Fibroblast of pulmonary artery (primary cell): Measurements from ENCODE around the gene SASH3.

Experiments
- DNase-seq: peaks from one replicate; pipeline ENCODE4 v3.0.0-alpha.2; 2010; ENCODE audit warnings: low read depth
- H3K4me3 ChIP-seq: replicated peaks from 2 replicates; pipeline ENCODE4 v1.5.1; 2011; ENCODE audit warnings: low read depth, mild to moderate bottlenecking, control low read depth, low read length, moderate library complexity
- TF ChIP-seq, protein P1 (sequence below): IDR thresholded peaks from 2 replicates; pipeline ENCODE4 v1.5.1; 2011; ENCODE audit warnings: mild to moderate bottlenecking, control low read depth, low read length, inconsistent platforms; ENCODE audit errors: missing control alignments

The SASH3 gene

GRCh38 chrX:129769467-129770154, 10.1 kb upstream of the SASH3 start:
- no peak for DNase-seq
- TF ChIP-seq, protein P1, sequence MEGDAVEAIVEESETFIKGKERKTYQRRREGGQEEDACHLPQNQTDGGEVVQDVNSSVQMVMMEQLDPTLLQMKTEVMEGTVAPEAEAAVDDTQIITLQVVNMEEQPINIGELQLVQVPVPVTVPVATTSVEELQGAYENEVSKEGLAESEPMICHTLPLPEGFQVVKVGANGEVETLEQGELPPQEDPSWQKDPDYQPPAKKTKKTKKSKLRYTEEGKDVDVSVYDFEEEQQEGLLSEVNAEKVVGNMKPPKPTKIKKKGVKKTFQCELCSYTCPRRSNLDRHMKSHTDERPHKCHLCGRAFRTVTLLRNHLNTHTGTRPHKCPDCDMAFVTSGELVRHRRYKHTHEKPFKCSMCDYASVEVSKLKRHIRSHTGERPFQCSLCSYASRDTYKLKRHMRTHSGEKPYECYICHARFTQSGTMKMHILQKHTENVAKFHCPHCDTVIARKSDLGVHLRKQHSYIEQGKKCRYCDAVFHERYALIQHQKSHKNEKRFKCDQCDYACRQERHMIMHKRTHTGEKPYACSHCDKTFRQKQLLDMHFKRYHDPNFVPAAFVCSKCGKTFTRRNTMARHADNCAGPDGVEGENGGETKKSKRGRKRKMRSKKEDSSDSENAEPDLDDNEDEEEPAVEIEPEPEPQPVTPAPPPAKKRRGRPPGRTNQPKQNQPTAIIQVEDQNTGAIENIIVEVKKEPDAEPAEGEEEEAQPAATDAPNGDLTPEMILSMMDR, result no peak
- no peak overlapping the region for H3K4me3 ChIP-seq

DNA sequence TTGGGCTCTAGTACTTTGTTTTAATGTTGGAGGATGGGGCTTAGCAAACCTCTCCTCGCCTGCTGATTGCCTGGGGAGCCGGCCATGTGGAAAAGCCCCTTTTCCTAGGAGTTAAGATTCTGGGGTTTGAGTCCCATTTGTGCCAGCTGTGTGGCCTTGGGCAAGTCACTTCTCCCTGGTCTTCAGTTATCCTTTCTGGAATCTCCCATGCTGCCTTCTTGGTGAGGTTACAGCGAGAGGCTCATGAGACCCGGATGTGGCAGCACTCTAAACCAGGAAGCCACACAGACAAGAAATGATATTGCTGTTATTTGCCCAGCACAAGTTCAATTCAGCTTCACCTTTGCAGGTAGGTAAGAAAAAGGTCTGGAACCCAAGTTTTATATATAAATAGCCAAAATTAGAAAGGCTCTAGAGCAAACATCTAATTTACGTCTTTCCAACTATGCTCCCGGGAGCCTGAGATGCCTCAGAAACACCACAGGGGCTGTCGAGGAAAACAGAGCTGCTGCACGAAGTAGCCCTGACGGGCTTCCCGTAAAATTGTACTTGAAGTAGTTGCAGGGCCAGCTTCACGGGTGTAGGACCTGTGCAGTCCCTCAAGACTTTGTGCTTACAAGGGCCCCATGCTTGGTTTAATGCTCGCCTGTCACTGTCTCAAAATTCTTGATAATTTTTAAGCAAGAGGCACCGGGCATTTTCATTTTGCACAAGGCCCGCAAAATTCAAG, 8.3 kb upstream of the SASH3 start:
- DNase-seq, result no peak
- TF ChIP-seq, protein P1, result no peak
- H3K4me3 ChIP-seq, result no peak overlapping the region

DNA sequence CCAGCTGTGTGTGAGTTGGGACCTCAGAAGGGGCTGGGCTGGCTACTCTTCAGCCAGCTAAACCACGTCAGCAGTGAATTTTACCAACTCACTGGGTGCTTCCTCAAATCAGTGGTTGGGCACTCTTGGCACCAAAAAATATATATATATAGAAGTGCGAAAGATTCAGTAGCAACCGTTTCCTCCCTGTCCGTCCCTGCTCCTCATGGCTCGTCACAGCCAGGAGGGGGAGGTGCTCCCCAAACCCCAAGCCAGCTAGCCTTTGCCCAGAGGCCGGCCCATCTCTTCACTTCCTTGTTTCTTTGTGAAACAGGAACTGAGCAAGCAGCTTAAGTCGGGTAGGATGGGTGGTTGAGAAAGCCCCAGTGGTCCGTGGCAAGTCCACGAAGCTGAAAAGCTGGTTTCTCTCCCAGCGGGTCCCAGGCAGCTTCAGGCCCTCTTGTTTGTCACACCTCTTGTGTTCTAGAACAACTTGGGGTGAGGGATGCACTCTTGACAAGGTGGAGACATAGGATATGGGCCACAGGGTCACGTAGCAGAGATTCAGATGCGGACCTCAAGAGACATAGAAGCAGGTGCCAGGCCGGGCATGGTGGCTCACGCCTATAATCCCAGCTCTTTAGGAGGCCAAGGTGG, 6.8 kb upstream of the SASH3 start:
- no peak for DNase-seq
- TF ChIP-seq, protein P1, result no peak
- H3K4me3 ChIP-seq, result no peak overlapping the region

- no peak for DNase-seq
- TF ChIP-seq, protein P1, result no peak
- H3K4me3 ChIP-seq, result no peak overlapping the region
These were observed 5.9 kb upstream of the SASH3 start for GRCh38 chrX:129773649-129774458.

GRCh38 chrX:129777218-129778030, 2.3 kb upstream of the SASH3 start:
- no peak overlapping the region for H3K4me3 ChIP-seq
- TF ChIP-seq, protein P1, result no peak
- DNase-seq, result no peak

DNA sequence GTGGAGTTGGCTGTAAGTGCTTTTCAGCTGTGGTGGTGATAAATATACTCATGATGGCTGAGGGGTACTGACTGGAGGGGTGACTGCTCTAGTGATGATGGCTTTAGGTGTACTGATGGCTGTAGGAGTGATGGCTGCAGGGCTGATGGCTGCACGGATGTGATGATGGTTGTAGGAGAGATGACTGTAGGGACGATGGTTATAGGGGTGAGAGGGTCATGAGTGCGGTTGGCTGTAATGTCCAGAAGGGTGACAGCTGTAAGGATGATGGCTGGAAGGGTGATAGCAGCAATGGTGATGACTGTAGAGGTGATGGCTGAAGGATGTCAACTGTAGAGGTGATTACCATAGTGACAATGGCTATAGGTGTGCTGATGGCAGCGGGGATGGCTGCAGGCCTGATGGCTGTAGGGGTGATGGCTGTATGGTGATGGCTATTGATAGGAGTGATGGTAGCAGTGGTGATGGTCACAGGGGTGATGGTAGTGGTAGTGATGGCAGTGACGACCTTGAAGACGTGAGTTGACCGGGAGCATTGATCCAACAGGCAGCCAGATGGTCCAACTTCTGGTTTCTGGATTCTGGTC, 570 bp upstream of the SASH3 start:
- TF ChIP-seq, protein P1, result no peak
- DNase-seq, result no peak
- H3K4me3 ChIP-seq, result no peak overlapping the region
